ENCODE measurements around the gene NUP43.
"Not testable (repeated sequence)": the region's sequence is repeated elsewhere in the genome, so short reads cannot be mapped to it uniquely, and the experiment has no call there.

Gene NUP43

DNA sequence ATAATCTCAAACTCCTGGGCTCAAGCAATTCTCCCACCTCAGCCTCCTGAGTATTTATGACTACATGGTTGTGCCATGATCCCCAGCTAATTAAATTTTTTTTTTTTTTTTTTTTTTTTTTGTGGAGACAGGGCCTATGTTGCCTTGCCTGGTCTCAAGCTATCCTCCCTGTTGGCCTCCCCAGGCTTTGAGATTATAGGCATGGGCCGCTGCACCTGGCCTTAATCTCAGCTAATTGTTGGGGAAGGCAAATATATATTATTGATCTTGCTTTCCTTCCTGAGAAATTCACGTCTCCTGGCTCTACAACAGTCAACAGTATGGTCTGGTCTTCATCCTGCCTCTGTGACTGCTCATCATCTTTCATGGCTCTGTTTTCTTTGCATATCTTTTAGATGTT lies 23.3 kb upstream of the NUP43 start:
- H3K36me3 ChIP-seq (ENCODE audit: insufficient read depth, low read length) = peaks cover 55% of the 10 kb centered on the region
- H3K9ac ChIP-seq (ENCODE audit: insufficient read length) = no peak overlapping the region

DNA sequence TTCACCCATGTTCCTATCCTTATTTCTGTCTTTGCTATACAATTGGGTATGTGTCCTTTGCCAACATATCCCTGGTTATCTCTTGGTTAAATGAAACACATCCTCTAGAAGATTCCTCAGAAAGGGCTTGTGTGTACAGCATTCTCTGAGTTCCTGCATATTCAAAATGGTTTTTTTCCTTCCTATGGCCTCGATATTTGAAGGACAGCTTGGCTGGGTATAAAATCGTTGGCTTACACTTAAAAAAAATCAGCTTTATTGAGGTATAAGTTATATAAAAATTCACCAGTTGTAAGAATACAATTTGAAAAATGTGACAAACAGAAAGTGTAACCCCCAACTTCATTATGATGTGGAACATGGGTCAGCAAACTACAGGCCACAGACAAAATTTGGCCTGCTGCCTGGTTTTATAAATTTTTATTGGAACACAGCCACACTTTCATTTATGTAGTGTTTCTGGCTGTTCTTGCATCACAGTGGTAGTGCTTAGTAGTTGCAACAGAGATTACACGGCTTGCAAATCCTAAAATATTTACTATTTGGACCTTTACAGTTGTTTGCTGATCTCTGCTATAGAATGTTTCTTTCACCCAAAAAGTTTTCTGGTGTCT lies 19.9 kb upstream of the NUP43 start:
- peaks cover 30% of the 10 kb centered on the region for H3K36me3 ChIP-seq (ENCODE audit: insufficient read depth, low read length)
- no peak overlapping the region for H3K9ac ChIP-seq (ENCODE audit: insufficient read length)
- H3K9me3 ChIP-seq (ENCODE audit: low read depth, low read length) = peaks cover 8% of the 10 kb centered on the region; the same call in 1 of the 2 replicates
- DNase-seq (ENCODE audit: low read depth, low spot score) = no peak
- TF ChIP-seq POLR2AphosphoS5 (IDR thresholded peaks at IDR 0.05; ENCODE audit: borderline replicate concordance, low read depth, low read length) (no peak), EZH2 (IDR thresholded peaks at IDR 0.05) (no peak), FOXP2 (optimal IDR thresholded peaks at IDR 0.05; ENCODE audit: control extremely low read depth, extremely low read length, insufficient read depth) (no peak)
- no peak overlapping the region for H3K27ac ChIP-seq
- H3K4me3 ChIP-seq = no peak overlapping the region

More for the DNA sequence above, 23.3 kb upstream of the NUP43 start:
- peaks cover 8% of the 10 kb centered on the region; the same call in 1 of the 2 replicates for H3K9me3 ChIP-seq (ENCODE audit: low read depth, low read length)
- DNase-seq (ENCODE audit: low read depth, low spot score) = no peak
- TF ChIP-seq FOXP2 (optimal IDR thresholded peaks at IDR 0.05; ENCODE audit: control extremely low read depth, extremely low read length, insufficient read depth) (no peak), EZH2 (IDR thresholded peaks at IDR 0.05) (no peak), POLR2AphosphoS5 (IDR thresholded peaks at IDR 0.05; ENCODE audit: borderline replicate concordance, low read depth, low read length) (no peak)
- H3K27ac ChIP-seq = no peak overlapping the region
- H3K4me3 ChIP-seq = no peak overlapping the region

DNA sequence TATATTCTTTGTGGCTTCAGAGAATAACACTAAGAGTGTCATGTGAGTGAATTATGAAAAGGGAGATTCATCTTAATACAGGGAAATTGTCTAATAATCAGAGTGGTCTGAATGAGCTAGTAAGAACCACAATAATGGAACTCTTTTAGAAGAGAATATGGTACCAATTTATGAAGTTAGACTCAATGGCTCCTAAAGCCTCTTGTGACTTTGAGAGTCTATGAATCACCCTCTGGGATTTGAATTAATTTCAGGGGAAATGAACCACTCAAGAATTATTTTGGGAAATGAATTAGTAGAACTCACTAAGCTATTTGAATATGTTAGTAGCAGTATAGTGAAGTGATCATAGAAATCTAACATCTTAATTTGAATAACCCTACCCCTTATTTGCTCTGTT lies 17.5 kb upstream of the NUP43 start:
- H3K36me3 ChIP-seq (ENCODE audit: insufficient read depth, low read length) = peaks cover 28% of the 10 kb centered on the region
- H3K27ac ChIP-seq = no peak overlapping the region
- no peak for TF ChIP-seq POLR2AphosphoS5 (IDR thresholded peaks at IDR 0.05; ENCODE audit: borderline replicate concordance, low read depth, low read length)
- TF ChIP-seq EZH2 (IDR thresholded peaks at IDR 0.05) = no peak
- no peak for TF ChIP-seq FOXP2 (optimal IDR thresholded peaks at IDR 0.05; ENCODE audit: control extremely low read depth, extremely low read length, insufficient read depth)

DNA sequence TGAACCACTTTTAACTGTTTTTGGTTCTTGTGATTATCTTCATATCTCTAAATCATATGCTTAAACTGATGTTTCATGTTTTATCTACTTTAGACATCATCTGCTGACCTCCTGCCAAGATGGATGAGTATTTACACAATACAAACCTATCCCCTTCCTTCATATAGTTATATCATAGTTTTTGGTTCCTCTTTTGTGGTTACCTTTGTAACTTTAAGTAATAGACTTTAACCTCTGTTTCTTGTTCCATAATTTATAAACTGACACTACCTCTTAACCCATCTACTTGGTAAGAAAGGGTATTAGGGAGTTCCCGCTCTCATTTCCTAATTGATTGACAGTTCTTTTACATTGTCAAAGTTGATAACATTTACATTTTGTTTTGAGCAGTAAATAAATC lies 15.1 kb upstream of the NUP43 start:
- TF ChIP-seq EZH2 (IDR thresholded peaks at IDR 0.05) (no peak), FOXP2 (optimal IDR thresholded peaks at IDR 0.05; ENCODE audit: control extremely low read depth, extremely low read length, insufficient read depth) (no peak), POLR2AphosphoS5 (IDR thresholded peaks at IDR 0.05; ENCODE audit: borderline replicate concordance, low read depth, low read length) (no peak)
- peaks cover 16% of the 10 kb centered on the region for H3K36me3 ChIP-seq (ENCODE audit: insufficient read depth, low read length)
- peaks cover 6% of the 10 kb centered on the region; the same call in 1 of the 2 replicates for H3K9me3 ChIP-seq (ENCODE audit: low read depth, low read length)
- DNase-seq (ENCODE audit: low read depth, low spot score) = no peak
- no peak overlapping the region for H3K27ac ChIP-seq
- no peak overlapping the region for H3K9ac ChIP-seq (ENCODE audit: insufficient read length)
- H3K4me3 ChIP-seq = no peak overlapping the region

More for the DNA sequence above, 17.5 kb upstream of the NUP43 start:
- no peak for DNase-seq (ENCODE audit: low read depth, low spot score)
- Histone ChIP-seq H3K9ac (ENCODE audit: insufficient read length) (no peak overlapping the region), H3K9me3 (ENCODE audit: low read depth, low read length) (peaks cover 8% of the 10 kb centered on the region; the same call in 1 of the 2 replicates), H3K4me3 (no peak overlapping the region)

DNA sequence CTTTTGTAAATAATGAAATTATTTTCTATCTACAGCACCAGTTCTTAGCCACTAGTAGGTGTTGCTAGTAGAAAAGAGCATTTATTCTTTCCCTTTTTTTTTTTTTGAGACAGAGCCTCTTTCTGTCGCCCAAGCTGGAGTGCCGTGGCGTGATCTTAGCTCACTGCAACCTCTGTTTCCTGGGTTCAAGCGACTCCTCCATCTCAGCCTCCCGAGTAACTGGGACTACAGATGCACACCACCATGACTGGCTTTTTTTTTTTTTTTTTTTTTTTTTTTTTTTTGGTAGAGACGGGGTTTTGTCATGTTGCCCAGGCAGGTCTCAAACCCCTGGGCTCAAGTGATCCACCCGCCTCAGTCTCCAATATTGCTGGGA lies 9.9 kb upstream of the NUP43 start:
- Histone ChIP-seq H3K36me3 (ENCODE audit: insufficient read depth, low read length) (peaks cover 10% of the 10 kb centered on the region; the same call in 1 of the 2 replicates), H3K9ac (ENCODE audit: insufficient read length) (no peak overlapping the region), H3K4me3 (no peak overlapping the region), H3K9me3 (ENCODE audit: low read depth, low read length) (no peaks in the 10 kb centered on the region), H3K27ac (no peak overlapping the region)
- TF ChIP-seq EZH2 (IDR thresholded peaks at IDR 0.05) = no peak
- no peak for TF ChIP-seq FOXP2 (optimal IDR thresholded peaks at IDR 0.05; ENCODE audit: control extremely low read depth, extremely low read length, insufficient read depth)
- TF ChIP-seq POLR2AphosphoS5 (IDR thresholded peaks at IDR 0.05; ENCODE audit: borderline replicate concordance, low read depth, low read length) = no peak
- DNase-seq (ENCODE audit: low read depth, low spot score) = no peak

DNA sequence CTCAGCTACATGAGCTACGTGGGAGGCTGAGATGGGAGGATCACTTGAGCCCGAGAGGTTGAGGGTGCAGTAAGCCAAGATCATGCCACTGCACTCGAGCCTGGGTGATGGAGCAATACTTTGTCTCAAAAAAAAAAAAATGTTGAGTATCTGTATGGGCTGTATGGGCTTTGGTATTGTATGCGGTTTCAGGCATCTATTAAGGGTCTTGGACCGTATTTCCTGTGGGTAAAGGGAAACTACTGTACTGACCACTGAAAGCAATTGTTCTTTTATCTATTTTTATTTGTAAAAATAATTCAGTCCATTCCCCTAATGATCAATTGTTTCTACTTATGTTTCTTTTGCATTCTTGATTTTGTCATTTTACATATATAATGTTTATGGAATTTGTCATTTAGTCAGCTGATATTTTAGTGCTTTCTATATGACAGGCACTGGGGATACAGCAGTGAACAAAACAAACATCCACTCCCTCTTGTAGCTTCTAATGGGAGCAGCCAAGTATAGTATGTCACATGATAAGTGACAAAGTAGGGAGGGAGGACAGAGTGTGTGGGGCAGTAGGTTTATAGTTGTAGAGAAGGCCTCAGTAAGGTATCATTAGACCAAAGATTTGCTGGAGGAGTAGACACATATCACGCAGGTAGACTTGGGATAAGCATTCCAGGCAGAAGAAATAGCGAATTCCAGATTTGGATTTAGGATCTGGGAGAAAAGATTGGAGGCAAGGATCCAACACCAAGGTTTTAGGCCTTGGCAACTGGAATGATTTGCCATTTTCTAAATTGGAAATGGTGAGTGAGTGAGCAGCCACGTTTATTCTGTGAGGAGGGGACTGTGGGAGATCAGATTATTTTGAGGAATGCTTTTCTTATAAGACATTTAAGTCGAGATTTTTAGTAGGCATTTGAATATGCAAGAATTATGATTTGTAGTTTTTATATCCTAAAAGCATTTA lies 9.3 kb upstream of the NUP43 start:
- Histone ChIP-seq H3K27ac (no peak overlapping the region), H3K4me3 (no peak overlapping the region), H3K36me3 (ENCODE audit: insufficient read depth, low read length) (peaks cover 10% of the 10 kb centered on the region; the same call in 1 of the 2 replicates), H3K9me3 (ENCODE audit: low read depth, low read length) (no peaks in the 10 kb centered on the region), H3K9ac (ENCODE audit: insufficient read length) (no peak overlapping the region)
- DNase-seq (ENCODE audit: low read depth, low spot score) = no peak
- TF ChIP-seq EZH2 (IDR thresholded peaks at IDR 0.05) = no peak
- no peak for TF ChIP-seq POLR2AphosphoS5 (IDR thresholded peaks at IDR 0.05; ENCODE audit: borderline replicate concordance, low read depth, low read length)
- TF ChIP-seq FOXP2 (optimal IDR thresholded peaks at IDR 0.05; ENCODE audit: control extremely low read depth, extremely low read length, insufficient read depth) = no peak

DNA sequence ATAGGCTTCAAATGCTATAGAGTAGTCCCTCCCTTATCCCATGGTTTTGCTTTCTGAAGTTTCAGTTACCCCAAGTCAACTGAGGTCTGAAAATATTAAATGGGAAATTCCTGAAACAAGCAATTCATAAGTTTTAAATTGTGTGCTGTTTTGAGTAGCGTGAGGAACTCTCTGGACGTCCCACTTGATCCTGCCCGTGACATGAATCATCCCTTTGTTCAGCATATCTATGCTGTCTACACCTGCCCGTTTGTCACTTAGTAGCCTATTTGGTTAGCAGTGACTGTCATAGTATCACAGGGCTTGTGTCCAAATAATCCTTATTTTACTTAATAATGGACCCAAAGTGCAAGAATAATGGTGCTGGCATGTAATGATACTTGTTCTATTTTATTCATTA lies 8.2 kb upstream of the NUP43 start:
- Histone ChIP-seq H3K9me3 (ENCODE audit: low read depth, low read length) (no peaks in the 10 kb centered on the region), H3K36me3 (ENCODE audit: insufficient read depth, low read length) (peaks cover 3% of the 10 kb centered on the region; the same call in 1 of the 2 replicates), H3K27ac (no peak overlapping the region), H3K4me3 (no peak overlapping the region), H3K9ac (ENCODE audit: insufficient read length) (no peak overlapping the region)
- TF ChIP-seq EZH2 (IDR thresholded peaks at IDR 0.05) (no peak), FOXP2 (optimal IDR thresholded peaks at IDR 0.05; ENCODE audit: control extremely low read depth, extremely low read length, insufficient read depth) (no peak), POLR2AphosphoS5 (IDR thresholded peaks at IDR 0.05; ENCODE audit: borderline replicate concordance, low read depth, low read length) (no peak)
- no peak for DNase-seq (ENCODE audit: low read depth, low spot score)

DNA sequence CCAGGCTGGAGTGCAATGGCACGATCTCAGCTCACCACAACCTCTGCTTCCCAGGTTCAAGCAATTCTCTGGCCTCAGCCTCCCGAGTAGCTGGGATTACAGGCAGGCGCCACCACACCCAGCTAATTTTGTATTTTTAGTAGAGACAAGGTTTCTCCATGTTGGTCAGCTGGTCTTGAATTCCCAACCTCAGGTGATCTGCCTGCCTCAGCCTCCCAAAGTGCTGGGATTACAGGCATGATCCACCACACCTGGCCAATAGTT lies 7.0 kb upstream of the NUP43 start:
- H3K4me3 ChIP-seq; H3K9ac ChIP-seq (ENCODE audit: insufficient read length); DNase-seq (ENCODE audit: low read depth, low spot score); H3K36me3 ChIP-seq (ENCODE audit: insufficient read depth, low read length); H3K9me3 ChIP-seq (ENCODE audit: low read depth, low read length); H3K27ac ChIP-seq: not testable (repeated sequence)

All from SK-N-MC (cell line).